HK-2 (cell line): ENCODE data around the gene PNPLA5.

Experiments
- DNase-seq: peaks from one replicate; pipeline ENCODE4 v3.0.0-alpha.2; 2018; ENCODE audit not compliant: unreplicated experiment

Gene PNPLA5

GRCh38 chr22:43854786-43855271 lies 37.0 kb downstream of the PNPLA5 start:
- DNase-seq = no peak

- DNase-seq = no peak
Measured at GRCh38 chr22:43854121-43854785, 37.6 kb downstream of the PNPLA5 start.

- DNase-seq = no peak
Measured at GRCh38 chr22:43853328-43853931, 38.4 kb downstream of the PNPLA5 start.

GRCh38 chr22:43852573-43853327 lies 39.1 kb downstream of the PNPLA5 start:
- DNase-seq = no peak

- no peak for DNase-seq
Measured at GRCh38 chr22:43851979-43852307, 39.9 kb downstream of the PNPLA5 start.

- DNase-seq = no peak
Measured at GRCh38 chr22:43851058-43851978, 40.5 kb downstream of the PNPLA5 start.

- no peak for DNase-seq
Measured at GRCh38 chr22:43850529-43850928, 41.3 kb downstream of the PNPLA5 start.

- no peak for DNase-seq
Measured at GRCh38 chr22:43849731-43850130, 42.1 kb downstream of the PNPLA5 start.

- no peak for DNase-seq
Measured at GRCh38 chr22:43848366-43849171, 43.2 kb downstream of the PNPLA5 start.

GRCh38 chr22:43847376-43848289 lies 44.2 kb downstream of the PNPLA5 start:
- no peak for DNase-seq

GRCh38 chr22:43846966-43847365 lies 44.8 kb downstream of the PNPLA5 start:
- no peak for DNase-seq

- no peak for DNase-seq
Measured at GRCh38 chr22:43845981-43846380, 45.8 kb downstream of the PNPLA5 start.

GRCh38 chr22:43844560-43845545 lies 47.0 kb downstream of the PNPLA5 start:
- no peak for DNase-seq

- no peak for DNase-seq
Measured at GRCh38 chr22:43843783-43844530, 47.9 kb downstream of the PNPLA5 start.

GRCh38 chr22:43841742-43842141 lies 50.1 kb downstream of the PNPLA5 start:
- DNase-seq = no peak

GRCh38 chr22:43840851-43841250 lies 51.0 kb downstream of the PNPLA5 start:
- no peak for DNase-seq

GRCh38 chr22:43840431-43840830 lies 51.4 kb downstream of the PNPLA5 start:
- DNase-seq = no peak

- no peak for DNase-seq
Measured at GRCh38 chr22:43839781-43840180, 52.0 kb downstream of the PNPLA5 start.
